OCI-LY7 (cell line): ENCODE data around the gene GLIS1. TPM values are rescaled to one million over a fixed set of nuclear protein-coding genes. Genes with fewer than 3 reads are reported as not detected.

ENCODE experiments used
- BruUV-seq: library from RNA; stranded (reverse); fragments of 400-500 nt; replicated peaks from 2 replicates; lab custom pipeline; 2021; lab: Mats Ljungman, UMichigan
- CTCF ChIA-PET: fragments of 300-600 bp; sonication (Branson Sonifier 250); formaldehyde crosslinking; loops from one replicate; lab custom pipeline; 2022; ENCODE audit warnings: antibody characterized with exemption; ENCODE audit not compliant: unreplicated experiment; lab: Charles Lee
- POLR2A ChIA-PET: fragments of 300-600 bp; sonication (Branson Sonifier 250); formaldehyde crosslinking; loops from one replicate; lab custom pipeline; 2022; ENCODE audit warnings: antibody characterized with exemption; lab: Charles Lee
- DNase-seq: peaks from one replicate; pipeline ENCODE4 v3.0.0-alpha.2; 2015; ENCODE audit warnings: low spot score
- H2AFZ ChIP-seq: fragments of 200-600 bp; sonication (generic), shearing (Covaris generic); 2 replicates; pipeline ENCODE4 v1.6.1; 2014; ENCODE audit warnings: mild to moderate bottlenecking, antibody characterized with exemption, low read length, moderate library complexity
- H3K27ac ChIP-seq: fragments of 200-600 bp; sonication (generic); 2 replicates; pipeline ENCODE4 v1.5.1; 2014; ENCODE audit warnings: mixed run types, low read depth, mild to moderate bottlenecking, moderate library complexity, low read length, inconsistent platforms; ENCODE audit not compliant: poor library complexity, severe bottlenecking
- H3K36me3 ChIP-seq: fragments of 200-600 bp; sonication (generic); 2 replicates; pipeline ENCODE4 v1.6.1; 2014; ENCODE audit warnings: mild to moderate bottlenecking, antibody characterized with exemption, low read length, moderate library complexity, mixed read lengths; ENCODE audit not compliant: insufficient read depth
- H3K4me1 ChIP-seq: fragments of 200-600 bp; sonication (generic); 2 replicates; pipeline ENCODE4 v1.5.1; 2014; ENCODE audit warnings: mild to moderate bottlenecking, low read length; ENCODE audit not compliant: insufficient read depth, poor library complexity, severe bottlenecking
- H3K4me2 ChIP-seq: fragments of 200-600 bp; sonication (generic); 2 replicates; pipeline ENCODE4 v1.6.1; 2014; ENCODE audit warnings: mild to moderate bottlenecking, low read length
- H3K4me3 ChIP-seq: fragments of 200-600 bp; sonication (generic); 2 replicates; pipeline ENCODE4 v1.5.1; 2014; ENCODE audit warnings: mild to moderate bottlenecking, low read depth, low read length; ENCODE audit not compliant: poor library complexity, severe bottlenecking
- H3K79me2 ChIP-seq: fragments of 200-600 bp; sonication (generic); 2 replicates; pipeline ENCODE4 v1.6.1; 2016; ENCODE audit warnings: low read depth, mild to moderate bottlenecking, low read length, moderate library complexity, mixed read lengths; ENCODE audit not compliant: insufficient read depth
- H3K9me2 ChIP-seq: fragments of 200-600 bp; sonication (generic); 2 replicates; pipeline ENCODE4 v1.6.1; 2016; ENCODE audit warnings: mild to moderate bottlenecking, low read length, mixed read lengths; ENCODE audit not compliant: insufficient read depth
- H3K9me3 ChIP-seq: fragments of 200-600 bp; sonication (generic); 2 replicates; pipeline ENCODE4 v1.6.1; 2014; ENCODE audit warnings: mild to moderate bottlenecking, mixed run types, low read length, mixed read lengths
- H4K20me1 ChIP-seq: fragments of 200-600 bp; sonication (generic); 2 replicates; pipeline ENCODE4 v1.6.1; 2014; ENCODE audit warnings: mild to moderate bottlenecking, antibody characterized with exemption, low read length, moderate library complexity, mixed read lengths; ENCODE audit not compliant: insufficient read depth
- CTCF ChIP-seq: fragments of 200-600 bp; sonication (generic); conservative IDR thresholded peaks from 2 replicates; pipeline ENCODE4 v1.5.1; 2014; ENCODE audit warnings: mild to moderate bottlenecking, antibody characterized with exemption, low read length, moderate library complexity, mixed read lengths
- EZH2phosphoT487 ChIP-seq: fragments of 200-600 bp; sonication (generic); IDR thresholded peaks from 2 replicates; pipeline ENCODE4 v1.6.1; 2018; ENCODE audit warnings: low read depth, borderline replicate concordance, mild to moderate bottlenecking, mixed run types, antibody characterized with exemption, low read length, moderate library complexity, mixed read lengths
- intact Hi-C: fragments of 100-400 bp; cut with micrococcal nuclease; formaldehyde crosslinking; loops from one replicate; pipeline ENCODE4 v1.10.0; 2022; ENCODE audit not compliant: unreplicated experiment
- total RNA-seq, 2 experiments: library from RNA; depleted of rRNA in 1 of 2; stranded (reverse); fragments of >200 nt in 1 of 2; shearing (Covaris generic) in 1 of 2; gene quantifications; 2 replicates each; pipeline ENCODE4 v1.2.3, GENCODE V29; 2014 to 2022

The GLIS1 gene
- total RNA-seq, 2 experiments from 2014 or later: not detected

DNA sequence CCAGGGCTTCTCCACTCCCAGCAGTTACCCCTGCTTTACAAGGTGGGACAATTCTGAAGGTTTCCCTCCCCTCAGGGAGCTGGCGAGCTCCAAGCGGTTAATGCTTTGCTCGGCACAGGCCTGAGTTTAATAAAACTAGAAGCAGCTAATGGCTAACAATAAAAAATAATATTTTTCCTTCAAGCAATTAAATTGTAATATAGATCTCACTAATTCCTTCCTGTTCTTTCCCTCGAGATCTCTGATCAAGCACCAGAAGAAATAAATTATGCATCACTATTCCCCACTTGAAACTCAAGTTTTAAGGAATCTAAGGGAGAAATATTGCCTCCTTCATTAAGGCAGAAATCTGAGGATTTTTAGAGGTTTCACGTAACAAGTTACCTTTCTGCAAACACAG, 42.9 kb downstream of the GLIS1 start:
- Histone ChIP-seq H3K4me1 (no peaks in the 10 kb centered on the region), H3K36me3 (no peaks in the 10 kb centered on the region), H2AFZ (no peak overlapping the region), H3K9me2 (no peaks in the 10 kb centered on the region), H3K9me3 (no peaks in the 10 kb centered on the region), H3K79me2 (no peaks in the 10 kb centered on the region), H4K20me1 (no peaks in the 10 kb centered on the region), H3K4me3 (no peak overlapping the region), H3K4me2 (no peak overlapping the region), H3K27ac (no peak overlapping the region)
- TF ChIP-seq EZH2phosphoT487 (no peak), CTCF (no peak)
- intact Hi-C loops: no loop called here
- BruUV-seq: no TSS peak
- CTCF ChIA-PET: interaction anchor here (0.5 kb wide), 1 partner anchor 38 kb away, joined by 3 read pairs; no protein-coding TSS in a partner anchor
- no peak for DNase-seq
- POLR2A ChIA-PET: no interaction called here

DNA sequence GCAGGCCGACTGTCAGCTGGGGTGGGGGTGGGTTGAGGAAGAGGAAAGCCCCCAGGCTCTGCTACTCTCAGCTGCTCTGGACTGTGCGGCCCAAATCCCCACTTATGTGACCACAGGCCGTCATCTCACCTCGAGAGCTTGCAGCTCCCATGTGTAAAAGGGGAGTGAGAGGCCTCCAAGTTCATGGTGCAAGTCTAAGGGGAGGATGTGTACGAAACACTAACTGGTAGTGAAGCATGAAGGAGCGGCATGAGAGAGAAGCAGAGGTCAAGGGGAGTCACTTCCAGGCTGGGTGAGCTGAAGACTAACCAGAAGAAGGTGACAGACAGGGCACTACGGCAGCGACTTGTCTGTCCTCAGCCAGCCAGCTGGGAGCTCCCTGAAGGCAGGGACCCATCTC, 43.8 kb downstream of the GLIS1 start:
- H3K9me3 ChIP-seq: no peaks in the 10 kb centered on the region
- H2AFZ ChIP-seq: no peak overlapping the region
- no peaks in the 10 kb centered on the region for H3K36me3 ChIP-seq
- DNase-seq: no peak
- ChIA-PET POLR2A (no interaction called here), CTCF (interaction anchor here (0.6 kb wide), 1 partner anchor 233 kb away, joined by 5 read pairs; no protein-coding TSS in a partner anchor)
- no TSS peak for BruUV-seq
- TF ChIP-seq EZH2phosphoT487: no peak
- no peak for TF ChIP-seq CTCF
- H3K27ac ChIP-seq: no peak overlapping the region
- no peaks in the 10 kb centered on the region for H3K9me2 ChIP-seq
- H4K20me1 ChIP-seq: no peaks in the 10 kb centered on the region
- intact Hi-C loops: no loop called here
- H3K4me1 ChIP-seq: no peaks in the 10 kb centered on the region
- no peak overlapping the region for H3K4me2 ChIP-seq
- no peak overlapping the region for H3K4me3 ChIP-seq
- H3K79me2 ChIP-seq: no peaks in the 10 kb centered on the region

DNA sequence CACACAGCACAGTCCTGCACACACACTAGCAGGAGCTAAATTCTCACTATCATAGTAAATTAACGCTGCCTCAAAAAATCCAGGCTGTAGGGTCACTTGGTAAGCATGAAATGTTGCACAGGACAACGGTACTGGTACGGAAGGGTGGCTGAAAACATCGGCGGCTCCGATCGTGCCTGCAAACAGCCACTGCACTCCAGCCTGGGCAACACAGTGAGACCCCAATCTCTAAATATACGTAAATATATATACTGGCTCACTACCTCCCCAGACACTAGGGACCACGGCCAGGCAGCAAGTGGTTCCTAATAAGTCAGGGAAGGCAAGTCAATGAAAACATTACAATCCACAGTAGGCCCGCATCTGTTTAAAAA, 44.3 kb downstream of the GLIS1 start:
- H4K20me1 ChIP-seq: no peaks in the 10 kb centered on the region
- BruUV-seq: no TSS peak
- H3K4me3 ChIP-seq: no peak overlapping the region
- H3K79me2 ChIP-seq: no peaks in the 10 kb centered on the region
- H3K4me1 ChIP-seq: no peaks in the 10 kb centered on the region
- POLR2A ChIA-PET: no interaction called here
- H3K36me3 ChIP-seq: no peaks in the 10 kb centered on the region
- H2AFZ ChIP-seq: no peak overlapping the region
- no peak overlapping the region for H3K27ac ChIP-seq
- no peak for DNase-seq
- H3K9me3 ChIP-seq: no peaks in the 10 kb centered on the region
- intact Hi-C loops: no loop called here
- H3K4me2 ChIP-seq: no peak overlapping the region
- CTCF ChIA-PET: interaction anchor here (0.6 kb wide), 1 partner anchor 233 kb away, joined by 5 read pairs; no protein-coding TSS in a partner anchor
- TF ChIP-seq EZH2phosphoT487: no peak
- H3K9me2 ChIP-seq: no peaks in the 10 kb centered on the region
